Mesothelial cell of epicardium (in vitro differentiated cells): ENCODE measurements around the gene SLC40A1. TPM values are rescaled to one million over a fixed set of nuclear protein-coding genes. Genes with fewer than 3 reads are reported as not detected.

Experiments
- DNase-seq, 2 experiments: peaks; one replicate each; pipeline ENCODE4 v3.0.0; 2021; ENCODE audit warnings: low spot score in 2 of 2; ENCODE audit not compliant: unreplicated experiment in 2 of 2
- H3K27ac Mint-ChIP-seq: 2 replicates; pipeline ENCODE4 v1.8.0; 2021; ENCODE audit warnings: mixed read lengths
- H3K27me3 Mint-ChIP-seq: 2 replicates; pipeline ENCODE4 v1.8.0; 2021; ENCODE audit warnings: low read depth, mixed read lengths
- H3K36me3 Mint-ChIP-seq: 2 replicates; pipeline ENCODE4 v1.8.0; 2021; ENCODE audit warnings: mixed read lengths
- H3K4me1 Mint-ChIP-seq: 2 replicates; pipeline ENCODE4 v1.8.0; 2021; ENCODE audit warnings: mixed read lengths
- H3K4me3 Mint-ChIP-seq: 2 replicates; pipeline ENCODE4 v1.8.0; 2021; ENCODE audit warnings: mild to moderate bottlenecking, moderate library complexity, mixed read lengths
- H3K9me3 Mint-ChIP-seq: 2 replicates; pipeline ENCODE4 v1.8.0; 2021; ENCODE audit warnings: mixed read lengths
- CTCF ChIP-seq: fragments of 200-600 bp; sonication (generic); IDR thresholded peaks from one replicate; pipeline ENCODE4 v1.5.0; 2021; ENCODE audit warnings: antibody characterized with exemption; ENCODE audit not compliant: unreplicated experiment
- total RNA-seq: library from RNA; stranded (reverse); gene quantifications from 3 replicates; pipeline ENCODE4 v1.2.1, GENCODE V29; 2021

The SLC40A1 gene
- total RNA-seq, 1 donor from 2014 or later: 154 TPM

- Mint-ChIP-seq H3K9me3 (peaks cover 37% of the 10 kb centered on the region), H3K4me1 (peaks cover 23% of the 10 kb centered on the region), H3K4me3 (no peak overlapping the region), H3K36me3 (peaks cover 29% of the 10 kb centered on the region), H3K27me3 (no peaks in the 10 kb centered on the region), H3K27ac (peak overlapping the region; percentile 73)
- no peak for DNase-seq
- no peak for TF ChIP-seq CTCF
Measured at GRCh38 chr2:189512879-189513278, 67.7 kb downstream of the SLC40A1 start.

GRCh38 chr2:189511960-189512319, 68.6 kb downstream of the SLC40A1 start:
- Mint-ChIP-seq H3K4me3 (no peak overlapping the region), H3K27ac (peak overlapping the region; percentile 43), H3K27me3 (no peaks in the 10 kb centered on the region), H3K9me3 (peaks cover 31% of the 10 kb centered on the region), H3K4me1 (peaks cover 17% of the 10 kb centered on the region), H3K36me3 (peaks cover 23% of the 10 kb centered on the region)
- no peak for DNase-seq
- TF ChIP-seq CTCF: no peak

DNA sequence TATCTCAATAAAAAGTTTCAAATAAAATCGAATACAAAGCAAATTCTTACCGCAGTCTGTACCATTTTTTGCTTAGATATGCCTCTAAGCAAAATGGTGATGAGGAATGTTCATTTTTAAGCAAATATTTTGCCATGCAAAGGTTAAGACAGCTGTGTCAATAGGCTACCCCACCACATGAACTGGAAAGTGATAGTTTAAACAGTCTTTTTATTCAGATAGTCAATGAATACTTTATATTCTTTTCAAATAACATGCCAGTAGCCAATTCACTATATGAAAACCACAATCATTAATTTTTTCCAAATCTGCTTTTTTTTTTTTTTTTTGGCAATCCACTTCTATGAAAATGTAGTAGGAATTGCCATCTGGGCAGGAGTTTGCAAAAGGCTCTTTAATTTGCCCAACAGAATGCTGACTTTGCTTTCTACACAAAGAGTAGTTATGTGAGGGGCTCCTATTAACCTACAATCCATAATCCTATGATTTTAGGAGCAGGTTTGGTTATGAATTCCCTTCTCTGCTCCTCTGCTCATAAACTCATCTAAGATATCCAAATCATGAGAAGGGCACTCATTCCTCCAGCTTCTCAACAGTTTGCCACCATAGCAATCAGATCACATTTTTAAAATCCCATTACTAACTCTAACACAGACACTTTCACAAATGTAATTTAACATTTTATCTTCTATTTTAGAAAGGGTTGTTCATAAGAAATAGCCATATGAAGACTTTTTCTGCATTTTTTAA, 69.2 kb downstream of the SLC40A1 start:
- DNase-seq: no peak
- H3K4me3 Mint-ChIP-seq: no peak overlapping the region
- H3K27ac Mint-ChIP-seq: peak overlapping the region; percentile 62
- TF ChIP-seq CTCF: no peak
- peaks cover 17% of the 10 kb centered on the region for H3K36me3 Mint-ChIP-seq
- H3K4me1 Mint-ChIP-seq: peaks cover 20% of the 10 kb centered on the region
- peaks cover 25% of the 10 kb centered on the region for H3K9me3 Mint-ChIP-seq
- no peaks in the 10 kb centered on the region for H3K27me3 Mint-ChIP-seq

Other genes starting within 250 kb of the SLC40A1 start
- gene WDR75, start 139.3 kb downstream of the SLC40A1 start, total RNA-seq: 58.2 to 61.4 TPM (median 60.7 TPM) in 3 replicates
- gene ASNSD1, start 80.7 kb upstream of the SLC40A1 start, total RNA-seq: 37.5 to 41.0 TPM (median 40.1 TPM) in 3 replicates
- 13.4 to 14.6 TPM (median 13.9 TPM) in 3 replicates for gene ANKAR, start 93.9 kb upstream of the SLC40A1 start, total RNA-seq
- 10.7 to 11.3 TPM (median 10.9 TPM) in 3 replicates for gene OSGEPL1, start 182.0 kb upstream of the SLC40A1 start, total RNA-seq
- 67.8 to 84.7 TPM (median 73.3 TPM) in 3 replicates for gene ORMDL1, start 203.6 kb upstream of the SLC40A1 start, total RNA-seq
- gene PMS1, start 203.7 kb upstream of the SLC40A1 start, total RNA-seq: 50.3 to 50.5 TPM (median 50.3 TPM) in 3 replicates